ENCODE data around the gene ATF3.

DNA sequence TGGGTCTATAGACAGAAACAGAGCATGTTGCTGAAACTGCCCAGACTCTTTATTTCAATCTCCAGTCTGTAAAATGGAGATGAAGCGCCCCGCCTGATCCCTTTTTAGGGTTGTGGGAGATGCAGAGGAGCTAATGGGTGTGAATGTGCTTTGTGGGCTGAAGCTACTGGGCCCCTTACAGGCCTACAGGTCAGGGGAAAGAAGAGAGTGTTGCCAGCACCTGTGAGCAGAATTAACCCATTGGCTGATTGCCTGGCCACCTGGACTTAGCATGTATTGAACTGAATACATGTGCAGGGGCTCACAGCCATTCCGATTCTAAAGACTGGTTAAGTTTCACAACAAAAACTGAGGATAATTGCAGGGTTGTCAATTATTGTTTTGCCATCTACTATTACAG, 13.9 kb upstream of the ATF3 start:
- TF ChIP-seq POLR2A (IDR thresholded peaks at IDR 0.05; ENCODE audit: extremely low read depth, insufficient read length) = no peak
- no peak for TF ChIP-seq CTCF (IDR thresholded peaks at IDR 0.05; ENCODE audit: low read depth, low read length)
- TF ChIP-seq MYC (IDR thresholded peaks at IDR 0.05; ENCODE audit: low read depth, low read length) = no peak
- TF ChIP-seq, protein P1, sequence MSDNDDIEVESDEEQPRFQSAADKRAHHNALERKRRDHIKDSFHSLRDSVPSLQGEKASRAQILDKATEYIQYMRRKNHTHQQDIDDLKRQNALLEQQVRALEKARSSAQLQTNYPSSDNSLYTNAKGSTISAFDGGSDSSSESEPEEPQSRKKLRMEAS (IDR thresholded peaks at IDR 0.05; ENCODE audit: low read depth, low read length) = no peak
